Left renal cortex interstitium (tissue), 4 donors: ENCODE results near the gene RBBP4. TPM values are rescaled to one million over a fixed set of nuclear protein-coding genes. Genes with fewer than 3 reads are reported as not detected.
"Not testable (repeated sequence)": the region's sequence is repeated elsewhere in the genome, so short reads cannot be mapped to it uniquely, and the experiment has no call there.

ENCODE experiments used
- DNase-seq, 4 donors: peaks; one replicate each; pipeline ENCODE4 v3.0.0-alpha.2; 2013; ENCODE audit warnings: low read depth in 4 of 4, low spot score in 2 of 4, missing footprints in 1 of 4
- polyA plus RNA-seq, 4 donors: library from polyadenylated mRNA; unstranded; fragments of 120-200 nt; gene quantifications; one replicate each; pipeline ENCODE4 v1.2.1, GENCODE V29; 2013; ENCODE audit not compliant: insufficient read length in 4 of 4

Gene RBBP4
- polyA plus RNA-seq, 4 donors = 306 to 331 (median 322) TPM

- no peak for DNase-seq
These were observed 34.5 kb downstream of the RBBP4 start for GRCh38 chr1:32685498-32685897.

GRCh38 chr1:32686387-32686786 lies 35.4 kb downstream of the RBBP4 start:
- no peak for DNase-seq

GRCh38 chr1:32693455-32694174 lies 42.6 kb downstream of the RBBP4 start:
- no peak for DNase-seq

- DNase-seq = no peak
These were observed 44.3 kb downstream of the RBBP4 start for GRCh38 chr1:32695098-32695904.

- DNase-seq = no peak
These were observed 45.0 kb downstream of the RBBP4 start for GRCh38 chr1:32696041-32696440.

GRCh38 chr1:32696996-32697395 lies 46.0 kb downstream of the RBBP4 start:
- DNase-seq = not testable (repeated sequence)

- DNase-seq = no peak
These were observed 50.5 kb downstream of the RBBP4 start for GRCh38 chr1:32701421-32701911.

- DNase-seq = no peak
These were observed 51.1 kb downstream of the RBBP4 start for GRCh38 chr1:32701951-32702598.

GRCh38 chr1:32702599-32703478 lies 51.8 kb downstream of the RBBP4 start, which contains the start of gene SYNC:
SYNC (minus strand) TSS chr1:32702770; CDS start chr1:32702660, 110 bp downstream.
- no peak for DNase-seq

GRCh38 chr1:32703479-32704291 lies 52.7 kb downstream of the RBBP4 start:
- DNase-seq = no peak

- no peak for DNase-seq
These were observed 54.5 kb downstream of the RBBP4 start for GRCh38 chr1:32705516-32705915.

- no peak for DNase-seq
These were observed 55.5 kb downstream of the RBBP4 start for GRCh38 chr1:32706491-32706890.

GRCh38 chr1:32709075-32709474 lies 58.1 kb downstream of the RBBP4 start:
- DNase-seq = no peak

- DNase-seq = no peak
These were observed 58.5 kb downstream of the RBBP4 start for GRCh38 chr1:32709476-32709875.

- DNase-seq = not testable (repeated sequence)
These were observed 60.2 kb downstream of the RBBP4 start for GRCh38 chr1:32711221-32711620.

GRCh38 chr1:32713081-32713480 lies 62.1 kb downstream of the RBBP4 start:
- no peak for DNase-seq

GRCh38 chr1:32714277-32714676 lies 63.3 kb downstream of the RBBP4 start:
- no peak for DNase-seq

GRCh38 chr1:32715901-32716311 lies 64.9 kb downstream of the RBBP4 start:
- no peak for DNase-seq
